ENCODE results near the gene RASGEF1B. TPM values are rescaled to one million over a fixed set of nuclear protein-coding genes. Genes with fewer than 3 reads are reported as not detected.
A peak's percentile ranks its signal among the peaks of the same experiment; 100 is the strongest.

Gene RASGEF1B
- total RNA-seq, 2 experiments from 2014 or later = 4.4 to 4.6 TPM

DNA sequence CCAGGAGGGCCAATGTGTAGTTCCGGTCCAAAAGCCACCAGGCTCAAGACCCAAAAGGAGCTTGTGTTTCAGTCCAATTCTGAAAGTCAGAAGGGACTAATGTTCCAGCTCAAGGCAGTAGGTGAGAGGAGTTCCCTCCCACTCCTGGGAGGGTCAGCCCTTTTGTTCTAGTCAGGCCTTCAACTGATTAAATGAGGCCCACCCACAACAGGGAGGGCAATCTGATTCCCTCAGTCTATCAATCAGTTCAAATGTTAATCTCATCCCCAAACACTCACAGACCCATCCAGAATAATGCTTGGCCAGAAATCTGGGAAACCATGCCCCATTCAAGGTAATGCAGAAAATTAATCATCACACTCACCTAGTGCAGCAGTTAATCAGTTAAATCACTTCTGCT lies 35.8 kb upstream of the RASGEF1B start:
- DNase-seq = no peak
- intact Hi-C loops (cut with micrococcal nuclease) = loop anchor here (5.0 kb wide), 1 partner anchor 55 kb away; no protein-coding TSS in a partner anchor
- Mint-ChIP-seq H3K4me3 (no peak overlapping the region), H3K36me3 (no peaks in the 10 kb centered on the region), H3K27ac (no peak overlapping the region), H3K9me3 (no peaks in the 10 kb centered on the region), H3K4me1 (ENCODE audit: low read depth) (peaks cover 30% of the 10 kb centered on the region), H3K27me3 (no peaks in the 10 kb centered on the region)
- POLR2A ChIA-PET = no interaction called here
- CTCF ChIA-PET = no interaction called here

GRCh38 chr4:81506731-81507130 lies 35.0 kb upstream of the RASGEF1B start:
- Mint-ChIP-seq H3K4me3 (no peak overlapping the region), H3K4me1 (ENCODE audit: low read depth) (peaks cover 30% of the 10 kb centered on the region), H3K27ac (no peak overlapping the region), H3K9me3 (no peaks in the 10 kb centered on the region), H3K36me3 (no peaks in the 10 kb centered on the region), H3K27me3 (no peaks in the 10 kb centered on the region)
- CTCF ChIA-PET = no interaction called here
- intact Hi-C loops (cut with micrococcal nuclease) = loop anchor here (5.0 kb wide), 1 partner anchor 56 kb away; no protein-coding TSS in a partner anchor
- DNase-seq = peak; percentile 18
- POLR2A ChIA-PET = no interaction called here

- CTCF ChIA-PET = interaction anchor here (0.9 to 1.3 kb wide), 2 partner anchors 13 to 39 kb away, joined by 3 to 4 read pairs; no protein-coding TSS in a partner anchor
- H3K4me1 Mint-ChIP-seq (ENCODE audit: low read depth) = peaks cover 30% of the 10 kb centered on the region
- POLR2A ChIA-PET = interaction anchor here (0.7 kb wide), 1 partner anchor 36 kb away, joined by 3 read pairs; no protein-coding TSS in a partner anchor
- no peaks in the 10 kb centered on the region for H3K27me3 Mint-ChIP-seq
- DNase-seq = no peak
- peak overlapping the region; percentile 31 for H3K4me3 Mint-ChIP-seq
- H3K9me3 Mint-ChIP-seq = no peaks in the 10 kb centered on the region
- intact Hi-C loops (cut with micrococcal nuclease) = loop anchor here (1.0 to 5.0 kb wide), 4 partner anchors 10 to 84 kb away; no protein-coding TSS in a partner anchor
- peak overlapping the region; percentile 18 for H3K27ac Mint-ChIP-seq
- H3K36me3 Mint-ChIP-seq = no peaks in the 10 kb centered on the region
Measured at GRCh38 chr4:81505726-81506125, 34.0 kb upstream of the RASGEF1B start.

GRCh38 chr4:81505004-81505598 lies 33.4 kb upstream of the RASGEF1B start:
- peak; percentile 82 for DNase-seq
- POLR2A ChIA-PET = interaction anchor here (0.7 kb wide), 1 partner anchor 35 kb away, joined by 3 read pairs; no protein-coding TSS in a partner anchor
- H3K27me3 Mint-ChIP-seq = no peaks in the 10 kb centered on the region
- no peaks in the 10 kb centered on the region for H3K36me3 Mint-ChIP-seq
- H3K4me1 Mint-ChIP-seq (ENCODE audit: low read depth) = peaks cover 30% of the 10 kb centered on the region
- intact Hi-C loops (cut with micrococcal nuclease) = loop anchor here (1.0 to 5.0 kb wide), 4 partner anchors 10 to 84 kb away; no protein-coding TSS in a partner anchor
- peak overlapping the region; percentile 31 for H3K4me3 Mint-ChIP-seq
- peak overlapping the region; percentile 18 for H3K27ac Mint-ChIP-seq
- CTCF ChIA-PET = interaction anchor here (0.9 to 1.3 kb wide), 2 partner anchors 13 to 38 kb away, joined by 3 to 4 read pairs; no protein-coding TSS in a partner anchor
- H3K9me3 Mint-ChIP-seq = no peaks in the 10 kb centered on the region

GRCh38 chr4:81504112-81505003 lies 32.7 kb upstream of the RASGEF1B start:
- peak overlapping the region; percentile 2 for H3K27ac Mint-ChIP-seq
- no peak overlapping the region for H3K4me3 Mint-ChIP-seq
- H3K4me1 Mint-ChIP-seq (ENCODE audit: low read depth) = peaks cover 30% of the 10 kb centered on the region

DNA sequence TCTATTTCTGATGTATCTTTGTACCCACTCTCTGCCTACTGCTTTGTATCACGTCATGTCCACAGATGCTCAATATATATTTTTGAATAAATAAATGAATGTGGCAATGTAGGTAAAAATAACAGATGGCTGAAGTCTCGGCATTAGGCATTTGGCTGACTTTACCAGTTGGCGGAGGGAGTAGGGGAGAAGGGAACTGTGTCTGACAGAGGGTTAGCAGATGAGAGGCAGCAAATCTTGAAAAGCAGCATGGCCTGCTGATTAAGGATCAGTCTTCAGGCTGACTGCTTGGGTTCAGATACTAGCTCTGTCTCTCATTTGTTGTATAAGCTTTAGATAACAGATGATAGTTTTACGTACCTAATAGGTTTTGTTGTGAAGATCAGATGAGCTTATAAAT lies 31.9 kb upstream of the RASGEF1B start:
- Mint-ChIP-seq H3K27me3 (no peaks in the 10 kb centered on the region), H3K4me1 (ENCODE audit: low read depth) (peaks cover 23% of the 10 kb centered on the region), H3K9me3 (no peaks in the 10 kb centered on the region), H3K27ac (no peak overlapping the region), H3K36me3 (no peaks in the 10 kb centered on the region), H3K4me3 (no peak overlapping the region)
- intact Hi-C loops (cut with micrococcal nuclease) = no loop called here
- no peak for DNase-seq
- CTCF ChIA-PET = no interaction called here
- POLR2A ChIA-PET = no interaction called here

More at GRCh38 chr4:81504112-81505003, 32.7 kb upstream of the RASGEF1B start:
- Mint-ChIP-seq H3K36me3 (no peaks in the 10 kb centered on the region), H3K9me3 (no peaks in the 10 kb centered on the region), H3K27me3 (no peaks in the 10 kb centered on the region)
- intact Hi-C loops (cut with micrococcal nuclease) = loop anchor here (1.0 to 5.0 kb wide), 4 partner anchors 9 to 85 kb away; no protein-coding TSS in a partner anchor
- ChIA-PET POLR2A (no interaction called here), CTCF (no interaction called here)
- DNase-seq = no peak

DNA sequence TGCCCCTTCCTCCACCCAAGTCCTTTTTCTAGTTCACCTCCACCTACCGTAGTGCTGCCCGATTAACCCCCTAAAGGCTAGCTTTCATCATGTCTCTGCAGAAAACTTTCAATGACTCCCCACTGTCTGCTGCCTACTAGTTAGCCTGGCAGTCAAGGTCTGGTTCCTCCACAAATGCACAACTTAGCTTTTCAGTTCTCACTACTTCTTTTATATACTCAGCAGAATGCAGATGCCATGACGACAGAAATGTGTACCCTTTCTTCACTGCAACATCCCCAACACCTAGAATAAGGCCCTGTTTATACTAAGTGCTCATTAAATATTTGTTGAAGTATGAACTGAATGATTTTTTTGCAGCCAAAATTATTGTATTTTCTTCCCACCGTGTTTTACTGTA lies 30.9 kb upstream of the RASGEF1B start:
- CTCF ChIA-PET = interaction anchor here (0.7 kb wide), 1 partner anchor 341 kb away, joined by 3 read pairs; no protein-coding TSS in a partner anchor
- no peak for DNase-seq
- intact Hi-C loops (cut with micrococcal nuclease) = no loop called here
- peaks cover 21% of the 10 kb centered on the region for H3K4me1 Mint-ChIP-seq (ENCODE audit: low read depth)
- POLR2A ChIA-PET = no interaction called here
- H3K36me3 Mint-ChIP-seq = no peaks in the 10 kb centered on the region
- H3K27me3 Mint-ChIP-seq = no peaks in the 10 kb centered on the region
- no peak overlapping the region for H3K27ac Mint-ChIP-seq
- no peak overlapping the region for H3K4me3 Mint-ChIP-seq
- no peaks in the 10 kb centered on the region for H3K9me3 Mint-ChIP-seq

DNA sequence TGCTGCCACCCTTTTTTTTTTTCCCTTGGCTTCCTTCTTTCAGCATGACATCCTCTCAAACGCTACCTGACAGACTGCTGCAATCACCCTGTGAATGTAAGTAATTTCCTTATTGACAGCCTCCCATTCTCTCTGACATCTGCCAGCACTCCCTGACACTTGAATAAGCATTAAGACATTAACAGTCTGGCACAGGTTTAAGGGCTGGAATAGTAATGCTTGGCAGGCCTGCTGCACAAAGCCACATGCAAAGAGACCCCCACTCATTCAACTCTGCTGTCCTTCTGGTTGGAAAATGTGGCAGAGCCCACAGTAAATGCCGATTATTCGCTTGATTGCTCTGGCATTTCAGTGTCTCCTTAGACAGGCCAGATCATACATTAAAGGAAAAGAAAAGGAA lies 28.1 kb upstream of the RASGEF1B start:
- Mint-ChIP-seq H3K4me3 (no peak overlapping the region), H3K27ac (no peak overlapping the region), H3K36me3 (no peaks in the 10 kb centered on the region), H3K9me3 (no peaks in the 10 kb centered on the region), H3K27me3 (no peaks in the 10 kb centered on the region), H3K4me1 (ENCODE audit: low read depth) (peaks cover 18% of the 10 kb centered on the region)
- DNase-seq = no peak
- ChIA-PET CTCF (no interaction called here), POLR2A (no interaction called here)
- intact Hi-C loops (cut with micrococcal nuclease) = loop anchor here (10.0 kb wide), 2 partner anchors 1405 to 1425 kb away; partner anchors contain the start of genes ANTXR2 and THAP9

DNA sequence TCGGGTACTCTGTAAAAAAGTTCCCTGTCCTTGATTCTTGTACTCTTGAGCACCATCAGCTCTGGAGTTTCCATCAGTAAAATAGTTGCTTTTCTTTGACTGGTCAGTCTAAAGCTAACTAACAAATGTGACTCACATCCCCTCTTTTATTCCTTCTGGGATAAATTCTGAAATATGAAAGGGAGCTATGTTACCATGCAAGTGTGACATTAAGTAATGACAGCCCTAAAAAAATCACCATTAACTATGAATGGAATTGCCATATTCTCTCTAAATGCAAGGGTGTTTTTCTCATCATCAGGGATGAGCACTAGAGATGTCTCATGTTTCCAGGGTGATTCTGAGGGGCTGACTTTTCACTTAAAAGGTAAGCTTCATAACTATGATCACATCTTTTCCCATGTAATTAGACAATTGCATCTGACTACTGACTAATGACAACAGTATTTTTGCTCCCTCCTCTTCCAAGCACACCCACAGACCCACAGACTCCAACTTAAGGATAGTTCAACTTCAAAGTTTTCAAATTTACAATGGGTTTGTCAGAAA lies 26.9 kb upstream of the RASGEF1B start:
- no peak for DNase-seq
- H3K9me3 Mint-ChIP-seq = no peaks in the 10 kb centered on the region

DNA sequence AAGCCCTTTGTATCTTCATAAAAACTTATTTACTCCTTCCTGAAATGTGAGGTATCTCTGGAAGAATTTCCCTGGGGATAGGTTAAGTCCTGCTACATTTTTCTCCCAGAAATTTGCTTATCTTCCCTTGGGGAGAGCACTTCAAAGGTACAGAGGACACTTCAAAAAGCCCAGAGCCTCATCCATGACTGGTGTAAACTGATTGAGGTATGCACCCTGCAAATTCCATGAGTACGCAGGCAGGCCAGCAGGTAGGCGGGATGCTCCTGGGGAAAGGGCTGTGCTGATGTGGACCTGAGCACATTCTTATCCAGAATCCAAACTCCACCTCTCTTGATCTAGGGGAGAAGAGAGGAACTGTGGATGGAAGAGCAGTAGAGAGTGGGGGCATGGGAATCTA lies 26.3 kb upstream of the RASGEF1B start:
- ChIA-PET POLR2A (no interaction called here), CTCF (interaction anchor here (0.5 to 1.5 kb wide), 2 partner anchors 27 to 1766 kb away, joined by 3 read pairs; partner anchors contain the start of gene RASGEF1B)
- H3K4me1 Mint-ChIP-seq (ENCODE audit: low read depth) = peaks cover 21% of the 10 kb centered on the region
- no peaks in the 10 kb centered on the region for H3K27me3 Mint-ChIP-seq
- H3K27ac Mint-ChIP-seq = no peak overlapping the region
- H3K4me3 Mint-ChIP-seq = no peak overlapping the region
- DNase-seq = no peak
- intact Hi-C loops (cut with micrococcal nuclease) = loop anchor here (10.0 kb wide), 2 partner anchors 1407 to 1423 kb away; partner anchors contain the start of genes ANTXR2 and THAP9
- no peaks in the 10 kb centered on the region for H3K9me3 Mint-ChIP-seq
- H3K36me3 Mint-ChIP-seq = no peaks in the 10 kb centered on the region

More for the DNA sequence above, 26.9 kb upstream of the RASGEF1B start:
- POLR2A ChIA-PET = no interaction called here
- Mint-ChIP-seq H3K36me3 (no peaks in the 10 kb centered on the region), H3K27ac (no peak overlapping the region), H3K27me3 (no peaks in the 10 kb centered on the region), H3K4me3 (no peak overlapping the region), H3K4me1 (ENCODE audit: low read depth) (peaks cover 18% of the 10 kb centered on the region)
- CTCF ChIA-PET = interaction anchor here (1.5 kb wide), 1 partner anchor 27 kb away, joined by 3 read pairs; the partner anchor contains the start of gene RASGEF1B
- intact Hi-C loops (cut with micrococcal nuclease) = loop anchor here (10.0 kb wide), 2 partner anchors 1406 to 1424 kb away; partner anchors contain the start of genes ANTXR2 and THAP9

GRCh38 chr4:81495345-81495744 lies 23.6 kb upstream of the RASGEF1B start:
- peak overlapping the region; percentile 35 for H3K27ac Mint-ChIP-seq
- intact Hi-C loops (cut with micrococcal nuclease) = loop anchor here (1.0 to 10.0 kb wide), 4 partner anchors 10 to 1421 kb away; partner anchors contain the start of genes ANTXR2 and THAP9
- no peaks in the 10 kb centered on the region for H3K27me3 Mint-ChIP-seq
- peaks cover 9% of the 10 kb centered on the region for H3K36me3 Mint-ChIP-seq
- DNase-seq = no peak
- peaks cover 42% of the 10 kb centered on the region for H3K4me1 Mint-ChIP-seq (ENCODE audit: low read depth)
- CTCF ChIA-PET = no interaction called here
- no peak overlapping the region for H3K4me3 Mint-ChIP-seq
- peaks cover 13% of the 10 kb centered on the region for H3K9me3 Mint-ChIP-seq
- POLR2A ChIA-PET = no interaction called here

Measured in activated CD4-positive, alpha-beta memory T cell treated with anti-CD3 and anti-CD28 coated beads for 36 hours (primary cell).